ENCODE results near the gene CTXN1. TPM values are rescaled to one million over a fixed set of nuclear protein-coding genes. Genes with fewer than 3 reads are reported as not detected.

CTXN1 gene
- under 1 TPM in 1 of 2 donors, not detected in 1; 0.78 TPM for total RNA-seq

DNA sequence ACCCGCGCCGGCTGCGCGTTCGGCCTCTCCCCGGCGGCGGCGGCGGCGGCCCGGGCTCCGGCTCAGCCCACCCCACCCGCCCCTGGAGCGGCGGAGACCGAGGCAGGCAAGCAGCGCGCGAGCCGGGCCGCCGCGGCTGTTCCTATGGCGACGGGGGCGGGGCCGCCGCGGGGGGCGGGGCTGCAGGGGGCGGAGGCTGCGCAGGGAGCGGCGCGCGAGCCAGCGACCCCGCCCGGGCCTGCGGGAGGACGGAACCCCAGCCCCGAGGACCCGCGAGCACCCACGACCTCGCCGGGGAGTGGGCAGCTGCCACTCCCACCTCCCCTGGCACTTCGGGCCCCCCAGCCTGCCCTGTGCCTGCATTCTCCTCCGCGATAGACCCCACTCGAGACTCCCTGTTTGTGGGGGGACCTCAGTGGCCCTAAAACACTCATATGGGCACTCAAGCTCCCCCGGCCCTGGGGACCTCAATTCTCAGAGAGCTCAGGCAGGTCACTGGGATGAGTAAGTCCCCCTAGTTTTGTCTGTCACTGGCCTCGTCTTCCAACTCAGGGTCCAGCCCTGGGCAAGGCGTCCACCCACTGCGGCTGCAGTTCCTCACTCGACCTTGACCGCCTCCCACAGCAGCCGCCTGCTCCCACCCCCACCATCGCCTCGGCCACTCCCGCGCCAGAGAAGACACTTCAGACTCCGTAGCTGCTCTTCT is at the start of gene CTXN1:
Gene CTXN1, minus strand, starts transcription at position 115 of the 706 bp plus-strand sequence. CDS start 597 bp downstream, outside the sequence.
- ATAC-seq (peak; percentile 32 to 65), DNase-seq (ENCODE audit: low spot score in 2 of 2) (peak in 1 of 2 donors; percentile 86)
- Mint-ChIP-seq H3K9me3 (no peaks in the 10 kb centered on the region), H3K36me3 (no peaks in the 10 kb centered on the region), H3K27ac (peak within 1 kb of the TSS in 1 of 2 donors; percentile 44)

DNA sequence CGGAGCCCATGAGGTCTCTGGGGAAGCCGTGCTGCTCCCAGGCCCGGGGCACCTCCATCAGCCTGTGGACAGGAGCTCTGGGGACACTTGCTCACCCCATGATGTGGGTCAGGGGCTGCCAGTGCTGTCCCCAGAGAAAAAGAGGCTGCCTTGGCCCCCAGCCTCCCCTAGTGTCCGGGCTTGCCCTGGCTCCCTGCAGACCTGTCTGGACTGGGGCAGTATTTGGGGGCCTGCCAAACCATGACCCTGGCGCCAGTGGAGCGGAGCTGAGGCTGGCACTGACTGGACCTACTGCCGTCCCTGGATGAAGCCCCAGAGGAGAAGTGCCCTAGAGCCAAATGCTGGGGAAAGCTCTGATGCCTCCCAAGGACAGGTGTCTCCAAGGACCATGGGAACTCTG is 49.1 kb upstream of the CTXN1 start:
- Mint-ChIP-seq H3K36me3 (no peaks in the 10 kb centered on the region), H3K27ac (peak overlapping the region in 1 of 2 donors; percentile 70), H3K9me3 (no peaks in the 10 kb centered on the region)
- no peak for DNase-seq (ENCODE audit: low spot score in 2 of 2)
- ATAC-seq, result no peak

DNA sequence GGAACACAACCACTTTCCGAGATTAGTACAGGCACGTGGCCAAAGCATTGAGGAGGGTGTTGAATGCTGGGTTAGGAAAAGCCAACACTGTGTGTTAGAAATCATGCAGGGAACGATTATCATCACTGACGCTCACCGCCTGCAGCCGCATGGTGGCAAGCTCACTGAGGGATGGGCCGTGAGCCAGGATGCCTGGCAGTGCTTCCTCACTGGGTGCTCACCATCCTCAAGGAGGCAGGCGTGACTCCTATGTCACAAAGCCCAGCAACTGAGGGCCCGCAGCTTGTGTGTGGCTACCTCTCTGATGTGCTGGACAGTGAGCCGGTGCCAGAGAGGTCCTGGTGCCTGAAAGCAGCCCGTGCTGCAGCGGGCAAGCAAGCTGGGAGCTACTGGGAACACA is 47.9 kb upstream of the CTXN1 start:
- no peak for DNase-seq (ENCODE audit: low spot score in 2 of 2)
- no peaks in the 10 kb centered on the region for H3K9me3 Mint-ChIP-seq
- ATAC-seq, result no peak
- peak overlapping the region; percentile 50 to 70 for H3K27ac Mint-ChIP-seq
- no peaks in the 10 kb centered on the region for H3K36me3 Mint-ChIP-seq

DNA sequence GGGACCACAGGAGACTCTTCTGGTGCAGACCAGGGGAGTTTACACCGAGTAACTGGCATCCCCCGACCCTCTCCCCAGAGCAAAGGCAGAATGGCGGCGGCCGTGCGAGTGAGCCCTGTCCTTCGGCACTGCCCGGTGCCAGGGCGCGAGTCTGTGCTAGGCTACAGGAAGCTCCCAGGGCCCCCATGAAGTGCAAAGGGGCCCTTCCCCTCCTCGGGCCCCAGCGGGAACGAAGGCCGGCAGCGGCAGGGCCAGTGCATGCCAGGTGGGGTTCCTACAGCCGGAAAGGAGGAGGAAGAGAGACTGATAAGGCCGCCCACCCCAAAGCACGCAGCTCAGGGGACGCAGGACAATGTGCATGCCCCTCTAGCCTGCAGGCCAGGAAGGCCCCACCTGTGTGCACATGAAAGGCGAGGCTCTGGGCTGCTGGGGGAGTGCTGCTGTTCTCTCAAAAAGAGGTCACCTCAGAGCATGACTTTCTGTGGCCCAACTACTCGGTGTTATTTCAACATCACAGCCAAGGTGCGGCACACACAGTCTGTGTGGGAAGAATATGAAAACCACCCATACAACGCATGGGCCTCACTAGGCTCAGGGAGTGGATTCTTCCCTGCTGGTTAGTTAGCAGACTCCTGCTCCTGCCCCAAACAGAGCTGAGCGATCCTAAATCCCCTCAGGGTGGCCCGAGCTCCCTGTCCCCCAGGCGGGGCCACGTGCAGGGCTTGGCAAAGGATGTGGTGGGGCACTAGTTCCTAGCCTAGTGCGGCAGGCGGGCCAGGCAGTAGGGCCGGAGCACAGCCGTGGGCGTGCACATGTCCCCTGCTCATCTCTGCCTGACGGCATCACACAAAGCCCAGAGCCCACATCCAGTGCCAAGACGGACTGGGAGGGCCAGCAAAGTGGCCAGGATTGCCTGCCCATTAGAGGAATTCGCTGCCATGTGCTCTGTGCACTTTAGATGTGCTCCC is 45.9 kb upstream of the CTXN1 start:
- H3K9me3 Mint-ChIP-seq, result no peaks in the 10 kb centered on the region
- H3K27ac Mint-ChIP-seq, result no peak overlapping the region
- DNase-seq (ENCODE audit: low spot score in 2 of 2), result no peak
- peaks cover 0 to 4% of the 10 kb centered on the region in 2 donors for H3K36me3 Mint-ChIP-seq
- no peak for ATAC-seq

DNA sequence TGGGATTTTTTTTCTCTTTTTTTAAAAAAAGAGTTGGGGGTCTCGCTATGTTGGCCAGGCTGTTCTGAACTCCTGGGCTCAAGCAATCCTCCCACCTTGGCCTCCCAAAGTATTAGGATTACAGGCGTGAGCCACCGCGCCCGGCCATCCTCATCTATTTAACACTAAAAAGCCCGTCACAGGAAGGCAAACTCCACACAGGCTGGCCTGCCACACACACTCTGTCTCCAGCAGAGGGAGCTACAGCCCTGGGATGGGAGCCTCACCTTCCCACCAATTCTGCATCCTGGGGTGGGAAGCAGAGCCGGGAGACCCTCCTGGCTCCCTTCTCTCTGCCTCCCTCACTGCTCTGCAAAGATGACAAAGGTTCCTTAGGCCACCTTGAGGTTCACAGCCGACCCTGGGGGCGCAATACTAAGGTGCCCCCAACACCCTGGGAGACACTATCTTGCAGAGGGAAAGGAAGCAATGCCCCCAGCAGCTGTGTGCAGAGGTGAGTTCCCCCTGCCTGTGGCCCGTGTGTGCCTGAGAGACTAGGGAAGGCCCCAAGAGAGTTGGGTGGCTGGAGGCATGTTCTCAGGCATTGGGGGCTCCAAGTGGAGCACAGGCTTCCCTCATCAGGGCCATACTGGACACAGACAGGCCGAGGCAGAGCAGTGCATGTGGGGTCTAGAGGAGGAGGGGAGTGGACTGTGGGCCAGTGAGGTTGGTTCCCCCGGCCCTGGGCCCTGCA is 44.9 kb upstream of the CTXN1 start:
- DNase-seq (ENCODE audit: low spot score in 2 of 2) (peak in 1 of 2 donors; percentile 37), ATAC-seq (peak in 1 of 2 donors; percentile 52)
- H3K36me3 Mint-ChIP-seq, result peaks cover 0 to 4% of the 10 kb centered on the region in 2 donors
- H3K27ac Mint-ChIP-seq, result no peak overlapping the region
- no peaks in the 10 kb centered on the region for H3K9me3 Mint-ChIP-seq

DNA sequence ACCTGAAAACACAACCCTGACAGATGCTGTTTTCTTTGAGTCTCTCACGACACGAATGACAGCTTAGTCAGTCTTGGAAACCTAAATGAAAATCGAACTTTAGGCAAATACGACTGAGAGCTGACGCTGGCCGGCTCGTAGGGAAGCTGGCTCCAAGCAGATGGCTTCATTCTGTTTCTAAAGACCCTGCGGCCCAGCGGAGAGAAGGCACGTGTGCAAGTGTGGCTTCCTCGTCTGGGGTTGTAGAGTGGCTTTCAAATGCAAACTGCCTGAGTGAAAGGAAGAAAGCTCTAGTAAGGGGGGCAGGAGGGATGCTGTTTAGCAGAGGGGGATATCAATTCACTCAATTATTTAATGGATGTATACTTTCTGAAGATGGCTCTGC is 43.6 kb upstream of the CTXN1 start:
- Mint-ChIP-seq H3K36me3 (peaks cover 0 to 4% of the 10 kb centered on the region in 2 donors), H3K27ac (no peak overlapping the region)

DNA sequence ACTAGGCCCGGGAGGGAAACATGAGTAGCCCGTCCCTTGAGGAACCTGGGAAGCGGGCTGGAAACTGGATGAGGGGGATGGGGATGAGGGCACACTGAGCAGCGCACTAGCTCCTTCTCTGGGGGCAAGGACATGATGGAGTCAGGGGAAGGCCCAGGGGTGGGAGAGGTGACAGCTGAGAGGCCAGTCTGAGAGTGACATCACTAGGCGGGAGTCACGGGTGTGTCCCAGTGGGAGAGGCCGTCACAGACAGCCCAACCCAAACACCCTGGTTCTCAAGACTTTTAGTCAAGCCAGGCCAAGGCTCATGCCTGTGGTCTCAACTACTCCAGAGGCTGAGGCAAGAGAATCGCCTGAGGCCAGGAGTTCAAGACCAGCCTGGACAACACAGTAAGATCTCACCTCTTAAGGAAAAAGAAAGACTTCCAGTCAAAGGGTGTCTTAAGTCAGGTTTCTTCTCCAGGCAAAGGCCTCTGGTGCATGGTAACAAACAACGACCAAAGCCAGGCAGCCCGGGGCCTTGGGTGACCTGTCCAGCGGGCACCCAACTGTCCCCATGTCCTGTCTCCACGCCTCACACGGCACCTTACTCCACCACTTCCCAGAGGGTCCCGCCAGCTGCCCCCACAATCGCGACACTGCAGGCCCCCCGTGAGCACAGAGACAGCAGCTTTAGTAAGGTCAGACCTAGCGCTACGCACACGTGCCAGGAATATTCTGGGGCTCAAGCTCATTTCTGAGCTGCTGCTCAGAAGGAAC is 43.0 kb upstream of the CTXN1 start:
- ATAC-seq, result no peak
- no peak for DNase-seq (ENCODE audit: low spot score in 2 of 2)
- Mint-ChIP-seq H3K27ac (peak overlapping the region in 1 of 2 donors; percentile 88), H3K9me3 (no peaks in the 10 kb centered on the region), H3K36me3 (peaks cover 0 to 4% of the 10 kb centered on the region in 2 donors)

More for the DNA sequence above, 43.6 kb upstream of the CTXN1 start:
- H3K9me3 Mint-ChIP-seq, result no peaks in the 10 kb centered on the region
- no peak for DNase-seq (ENCODE audit: low spot score in 2 of 2)
- ATAC-seq, result no peak

DNA sequence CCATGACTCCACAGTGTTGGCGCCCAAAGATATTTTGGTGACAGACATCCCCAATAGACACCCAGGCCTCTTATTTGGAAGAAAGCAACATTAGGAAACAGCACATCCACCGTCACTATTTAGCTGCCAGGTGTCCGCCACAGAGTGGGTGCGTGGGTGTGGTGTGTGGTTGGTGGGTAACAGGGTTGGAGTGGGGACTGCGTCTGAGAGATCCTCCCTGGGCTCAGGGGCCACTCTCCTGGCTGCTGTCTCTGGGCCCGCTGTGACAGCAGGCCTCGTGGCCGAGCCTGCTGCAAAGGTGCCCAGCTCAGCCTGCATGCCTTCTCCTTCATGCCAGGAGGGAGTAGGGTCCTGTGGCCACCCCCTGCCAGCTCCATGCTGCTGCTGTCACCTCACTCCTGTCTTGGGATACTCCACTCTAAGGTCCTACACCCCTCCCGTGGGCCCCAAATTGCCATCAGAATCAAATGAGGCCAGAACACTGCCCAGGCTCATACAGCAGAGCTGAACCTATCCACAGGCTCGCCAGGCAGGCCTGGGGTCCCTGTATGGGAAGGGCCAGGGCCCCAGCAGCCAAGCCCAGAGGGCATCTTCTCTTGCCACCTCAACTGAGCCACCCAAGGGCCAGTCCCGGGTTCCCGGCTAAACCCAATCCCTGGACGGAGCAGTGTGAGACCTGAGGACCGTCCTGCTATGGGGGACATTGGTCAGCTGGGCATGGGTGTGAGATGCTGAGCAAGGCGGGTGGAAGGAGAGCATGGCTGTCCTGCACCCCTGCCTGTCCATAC is 42.3 kb upstream of the CTXN1 start:
- peak overlapping the region in 1 of 2 donors; percentile 88 for H3K27ac Mint-ChIP-seq
- no peaks in the 10 kb centered on the region for H3K9me3 Mint-ChIP-seq
- ATAC-seq (no peak), DNase-seq (ENCODE audit: low spot score in 2 of 2) (no peak)
- H3K36me3 Mint-ChIP-seq, result peaks cover 0 to 4% of the 10 kb centered on the region in 2 donors

DNA sequence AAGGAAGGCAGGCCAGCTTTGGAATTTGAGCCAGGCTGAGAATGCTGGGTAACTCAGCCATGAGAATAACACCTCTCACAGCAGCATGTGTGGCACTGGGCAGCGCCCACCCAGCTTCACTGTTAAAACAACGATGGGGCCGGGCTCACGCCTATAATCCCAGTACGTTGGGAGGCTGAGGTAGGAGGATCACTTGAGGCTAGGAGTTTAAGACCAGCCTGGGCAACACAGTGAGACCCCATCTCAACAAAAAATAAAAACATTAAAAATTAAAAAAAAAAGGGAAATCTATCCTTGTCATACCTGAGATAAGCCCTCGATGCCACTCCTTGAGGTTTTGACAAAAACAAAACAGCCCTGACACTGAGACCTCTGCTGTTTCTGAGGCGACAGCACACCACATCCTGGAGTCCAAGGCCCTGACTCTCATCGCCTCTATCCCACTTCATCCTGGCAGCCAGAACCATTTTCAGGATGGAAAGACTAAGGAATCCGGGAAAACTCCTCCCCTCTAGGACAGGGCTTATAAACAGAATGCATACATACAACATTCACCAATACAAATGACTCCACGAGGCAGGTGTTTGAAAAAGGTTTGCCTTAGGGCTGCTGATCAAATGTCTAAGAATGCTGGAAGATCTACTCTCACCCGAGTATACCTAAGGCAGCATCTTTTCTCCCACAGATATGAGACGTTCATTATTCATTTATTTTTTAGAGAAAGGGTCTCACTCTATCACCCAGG is 40.2 kb upstream of the CTXN1 start:
- Mint-ChIP-seq H3K27ac (peak overlapping the region; percentile 22 to 62), H3K9me3 (no peaks in the 10 kb centered on the region), H3K36me3 (peaks cover 0 to 4% of the 10 kb centered on the region in 2 donors)
- DNase-seq (ENCODE audit: low spot score in 2 of 2), result no peak
- ATAC-seq, result no peak

DNA sequence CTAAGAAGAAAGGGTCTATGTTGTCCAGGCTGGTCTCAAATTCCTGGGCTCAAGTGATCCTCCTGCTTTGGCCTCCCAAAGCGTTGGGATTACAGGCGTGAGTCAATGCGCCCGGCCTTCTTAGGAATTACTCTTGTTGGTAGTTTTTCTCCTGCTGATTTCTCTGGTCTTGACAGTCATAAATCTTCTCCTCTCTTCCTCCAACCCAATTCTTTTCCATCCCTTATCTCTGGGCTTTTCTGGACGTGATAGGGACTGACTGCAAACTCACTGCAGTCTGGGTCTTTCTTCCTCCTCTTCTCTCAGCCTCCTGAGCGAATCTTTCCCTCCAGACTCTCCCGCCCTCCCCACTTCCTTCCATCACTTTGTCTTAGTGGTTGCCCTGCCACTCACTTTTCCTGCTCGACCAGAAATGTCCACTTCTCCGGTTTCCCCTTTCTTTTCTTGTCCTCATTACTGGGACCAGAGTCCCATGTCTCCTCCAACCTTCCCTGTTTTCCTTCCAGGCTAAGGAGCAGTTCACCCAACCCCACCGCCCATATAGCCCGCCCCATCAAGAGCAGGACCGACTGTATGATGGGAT is 39.4 kb upstream of the CTXN1 start:
- H3K9me3 Mint-ChIP-seq, result no peaks in the 10 kb centered on the region
- peak overlapping the region; percentile 22 to 62 for H3K27ac Mint-ChIP-seq
- DNase-seq (ENCODE audit: low spot score in 2 of 2), result no peak
- no peak for ATAC-seq
- H3K36me3 Mint-ChIP-seq, result peaks cover 0 to 4% of the 10 kb centered on the region in 2 donors

DNA sequence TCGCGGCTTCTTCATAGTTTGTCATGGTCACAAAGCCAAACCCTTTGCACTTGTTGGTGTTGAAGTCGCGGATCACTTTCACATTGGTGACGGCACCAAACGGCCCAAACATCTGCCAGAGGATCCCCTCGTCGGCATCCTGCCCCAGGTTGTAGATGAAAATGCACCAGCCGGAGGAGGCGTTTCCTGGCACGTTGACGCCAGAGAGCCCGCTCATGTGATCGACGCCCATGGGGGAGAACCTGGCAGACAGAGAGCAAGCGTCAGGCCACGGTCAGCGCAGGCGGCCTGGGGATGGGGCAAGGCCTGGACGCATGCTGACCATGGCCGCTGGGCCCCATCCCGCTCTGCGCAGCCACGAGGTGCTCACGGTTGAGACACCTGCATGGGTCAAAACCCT is 37.6 kb upstream of the CTXN1 start:
- Mint-ChIP-seq H3K9me3 (no peaks in the 10 kb centered on the region), H3K36me3 (peaks cover 0 to 4% of the 10 kb centered on the region in 2 donors), H3K27ac (no peak overlapping the region)
- no peak for ATAC-seq
- no peak for DNase-seq (ENCODE audit: low spot score in 2 of 2)

DNA sequence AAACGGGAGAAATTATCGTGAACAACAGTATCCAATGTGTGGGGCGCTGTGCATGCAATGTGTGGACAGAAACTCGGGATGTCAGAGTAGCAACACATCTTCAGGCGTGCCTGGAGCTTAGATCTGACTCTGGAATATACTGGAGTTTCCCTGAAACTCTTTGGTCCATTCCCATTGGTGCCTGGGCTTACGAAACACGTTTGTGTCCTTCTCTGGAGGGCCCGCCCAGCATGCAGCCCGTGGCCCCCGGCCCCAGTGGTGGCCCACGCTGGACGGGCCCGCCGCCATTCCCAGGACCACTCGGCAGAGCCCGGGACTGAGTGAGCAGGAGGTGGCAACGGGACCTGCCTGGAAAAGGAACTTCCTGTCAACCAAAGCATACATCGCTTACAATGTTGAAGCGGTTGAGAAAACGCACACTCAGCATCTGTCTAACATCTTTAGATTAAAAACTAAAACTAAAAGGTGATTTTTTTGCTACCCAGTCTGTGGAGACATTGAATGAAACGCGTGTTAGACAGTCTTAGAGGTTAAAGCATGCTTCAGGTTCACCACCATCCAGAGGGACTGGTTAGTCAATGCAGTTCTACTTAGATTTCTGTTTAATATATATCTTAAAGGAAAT is 36.8 kb upstream of the CTXN1 start:
- Mint-ChIP-seq H3K27ac (peak overlapping the region in 1 of 2 donors; percentile 14), H3K9me3 (no peaks in the 10 kb centered on the region), H3K36me3 (peaks cover 0 to 4% of the 10 kb centered on the region in 2 donors)
- ATAC-seq, result no peak
- no peak for DNase-seq (ENCODE audit: low spot score in 2 of 2)

DNA sequence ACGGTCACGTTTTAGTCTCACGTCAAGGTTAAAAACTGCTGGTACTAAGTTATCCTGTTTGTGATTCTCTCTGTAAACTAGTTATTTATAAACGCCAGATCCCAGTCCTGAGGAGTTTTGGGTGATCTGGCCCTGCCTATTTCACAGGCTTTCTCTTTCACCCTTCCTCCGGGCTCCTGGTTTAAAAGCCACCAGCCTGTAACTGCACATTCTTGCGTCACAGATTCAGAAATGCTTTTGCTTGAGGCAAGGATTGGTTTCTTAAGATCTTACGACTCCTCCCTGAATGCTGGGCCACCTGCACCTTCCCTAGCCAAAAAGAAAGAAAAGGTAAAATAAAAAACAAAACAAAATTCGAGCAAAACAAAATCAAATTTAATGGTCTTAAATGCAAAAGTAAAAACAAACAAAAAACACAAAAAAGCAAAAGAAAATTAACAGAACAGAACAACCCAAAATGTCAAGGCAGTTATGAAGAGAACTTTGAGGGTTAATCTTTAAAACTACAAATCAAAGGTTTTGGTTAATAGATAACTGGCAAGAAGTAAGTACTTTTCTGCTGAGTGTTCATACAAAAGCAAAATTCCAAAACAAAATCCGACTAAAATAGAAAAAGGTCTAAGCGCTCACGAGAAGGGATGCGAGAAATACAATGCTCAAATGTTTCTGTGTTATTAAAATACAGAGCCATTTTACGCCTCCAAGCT is 36.1 kb upstream of the CTXN1 start:
- DNase-seq (ENCODE audit: low spot score in 2 of 2) (no peak), ATAC-seq (no peak)
- Mint-ChIP-seq H3K9me3 (no peaks in the 10 kb centered on the region), H3K36me3 (no peaks in the 10 kb centered on the region), H3K27ac (peak overlapping the region in 1 of 2 donors; percentile 88)
